Astrocyte (in vitro differentiated cells and primary cell): ENCODE measurements around the gene PVALEF.

ENCODE experiments used
- EZH2 ChIP-seq: IDR thresholded peaks from 2 replicates; pipeline ENCODE4 v1.6.1; 2012; ENCODE audit warnings: mild to moderate bottlenecking, low read length, inconsistent platforms; ENCODE audit not compliant: insufficient read depth
- TF ChIP-seq, protein P1 (sequence below): IDR thresholded peaks from 2 replicates; pipeline ENCODE4 v1.5.1; 2011; ENCODE audit warnings: low read depth, mild to moderate bottlenecking, inconsistent platforms, low read length, moderate library complexity; ENCODE audit not compliant: insufficient read depth

DNA sequence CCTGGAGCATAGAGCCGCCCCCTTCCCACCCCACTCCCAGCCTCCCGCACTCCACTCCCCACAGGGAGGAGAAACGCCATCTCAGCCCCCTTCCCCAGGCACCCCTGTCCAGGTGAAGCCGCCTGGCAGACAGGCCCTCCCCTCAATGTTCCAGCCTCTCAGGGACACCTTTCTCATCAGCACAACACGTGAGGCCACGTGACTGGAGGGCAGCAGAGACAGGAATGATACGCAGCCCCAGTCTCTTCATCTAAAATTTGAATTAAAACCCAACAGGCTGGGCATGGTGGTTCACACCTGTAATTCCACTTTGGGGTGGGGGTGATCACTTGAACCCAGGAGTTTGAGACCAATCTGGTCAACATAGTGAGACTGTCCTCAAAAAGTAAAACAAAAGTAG, 20.9 kb downstream of the PVALEF start:
- TF ChIP-seq, protein P1, sequence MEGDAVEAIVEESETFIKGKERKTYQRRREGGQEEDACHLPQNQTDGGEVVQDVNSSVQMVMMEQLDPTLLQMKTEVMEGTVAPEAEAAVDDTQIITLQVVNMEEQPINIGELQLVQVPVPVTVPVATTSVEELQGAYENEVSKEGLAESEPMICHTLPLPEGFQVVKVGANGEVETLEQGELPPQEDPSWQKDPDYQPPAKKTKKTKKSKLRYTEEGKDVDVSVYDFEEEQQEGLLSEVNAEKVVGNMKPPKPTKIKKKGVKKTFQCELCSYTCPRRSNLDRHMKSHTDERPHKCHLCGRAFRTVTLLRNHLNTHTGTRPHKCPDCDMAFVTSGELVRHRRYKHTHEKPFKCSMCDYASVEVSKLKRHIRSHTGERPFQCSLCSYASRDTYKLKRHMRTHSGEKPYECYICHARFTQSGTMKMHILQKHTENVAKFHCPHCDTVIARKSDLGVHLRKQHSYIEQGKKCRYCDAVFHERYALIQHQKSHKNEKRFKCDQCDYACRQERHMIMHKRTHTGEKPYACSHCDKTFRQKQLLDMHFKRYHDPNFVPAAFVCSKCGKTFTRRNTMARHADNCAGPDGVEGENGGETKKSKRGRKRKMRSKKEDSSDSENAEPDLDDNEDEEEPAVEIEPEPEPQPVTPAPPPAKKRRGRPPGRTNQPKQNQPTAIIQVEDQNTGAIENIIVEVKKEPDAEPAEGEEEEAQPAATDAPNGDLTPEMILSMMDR, result no peak
- TF ChIP-seq EZH2, result no peak
